Measurements from ENCODE around the gene PGAP2.

- TF ChIP-seq POLR2A (IDR thresholded peaks at IDR 0.05; ENCODE audit: low read depth) (no peak), CTCF (IDR thresholded peaks at IDR 0.05) (no peak), EP300 (IDR thresholded peaks at IDR 0.05) (no peak)
Measured at GRCh38 chr11:3802011-3802790, 6.2 kb upstream of the PGAP2 start.

Measured in esophagus muscularis mucosa (tissue), 4 donors.